Uterine smooth muscle cell (primary cell): ENCODE data around the gene GPR89B. TPM values are rescaled to one million over a fixed set of nuclear protein-coding genes. Genes with fewer than 3 reads are reported as not detected.

Experiments
- total RNA-seq: library from RNA; depleted of rRNA; stranded (reverse); fragments of >200 nt; gene quantifications from 2 replicates; pipeline ENCODE4 v1.2.3, GENCODE V29; 2014

GPR89B gene
- 23.4 and 25.5 TPM in 2 replicates for total RNA-seq

GRCh38 chr1:147928236-147929132, at the start of gene GPR89B:
Gene GPR89B, plus strand, starts transcription at chr1:147928420. Its CDS starts 117 bp downstream, at chr1:147928537.

GRCh38 chr1:147902253-147902845, 25.9 kb upstream of the GPR89B start, which contains the start of gene GJA8:
Gene GJA8, plus strand, starts transcription at chr1:147902795. Its CDS starts 5,161 bp downstream, at chr1:147907956.

Other genes with a start within 250 kb of the GPR89B start
- gene GJA5, start 167.8 kb upstream of the GPR89B start, total RNA-seq = 0.44 and 0.50 TPM in 2 replicates
- not detected in 2 replicates for gene GJA8, start 25.6 kb upstream of the GPR89B start, total RNA-seq
- 5.5 and 7.0 TPM in 2 replicates for gene NBPF11, start 223.9 kb downstream of the GPR89B start, total RNA-seq